Suprapubic skin (tissue), 4 donors: ENCODE measurements around the gene FBXL13. TPM values are rescaled to one million over a fixed set of nuclear protein-coding genes. Genes with fewer than 3 reads are reported as not detected.

Source experiments
- DNase-seq, 2 donors: peaks; one replicate each; pipeline ENCODE4 v3.0.0-alpha.2; 2019; ENCODE audit warnings: low spot score in 2 of 2
- H3K27ac ChIP-seq: fragments of 200-600 bp; sonication (generic); one replicate; pipeline ENCODE4 v1.5.1; 2019
- H3K27me3 ChIP-seq: fragments of 200-600 bp; sonication (generic); one replicate; pipeline ENCODE4 v1.5.1; 2019
- H3K36me3 ChIP-seq: fragments of 200-600 bp; sonication (generic); one replicate; pipeline ENCODE4 v1.5.1; 2019
- H3K4me1 ChIP-seq: fragments of 200-600 bp; sonication (generic); one replicate; pipeline ENCODE4 v1.5.1; 2019
- H3K4me3 ChIP-seq: fragments of 200-600 bp; sonication (generic); one replicate; pipeline ENCODE4 v1.5.1; 2019; ENCODE audit warnings: mild to moderate bottlenecking
- H3K9me3 ChIP-seq: fragments of 200-600 bp; sonication (generic); one replicate; pipeline ENCODE4 v1.5.1; 2019
- CTCF ChIP-seq, 2 donors: fragments of 200-600 bp in 1 of 2; fragments of 450-650 bp in 1 of 2; sonication (generic) in 1 of 2; IDR thresholded peaks; one replicate each; pipeline ENCODE4 v1.5.1; 2016 to 2019; ENCODE audit warnings: antibody characterized with exemption in 2 of 2, mild to moderate bottlenecking in 1 of 2, moderate library complexity in 1 of 2
- EP300 ChIP-seq: sonication (generic); formaldehyde crosslinking; IDR thresholded peaks from one replicate; pipeline ENCODE4 v1.6.1; 2017; ENCODE audit warnings: antibody characterized with exemption
- POLR2A ChIP-seq, 2 donors: fragments of 450-650 bp; IDR thresholded peaks; one replicate each; pipeline ENCODE4 v1.6.1; 2017; ENCODE audit warnings: antibody characterized with exemption in 2 of 2, mild to moderate bottlenecking in 2 of 2, moderate library complexity in 2 of 2
- POLR2AphosphoS5 ChIP-seq, 3 donors: sonication (generic); formaldehyde crosslinking; IDR thresholded peaks; one replicate each; pipeline ENCODE4 v1.6.1; 2017; ENCODE audit warnings: antibody characterized with exemption in 3 of 3
- WGBS: methylation state at CpG from one replicate; pipeline ENCODE4 v1.1.5; 2018; 5-methylcytosine and 5-hydroxymethylcytosine counted together
- total RNA-seq, 4 donors: library from RNA; depleted of rRNA; stranded (reverse); fragments of >200 nt; gene quantifications; one replicate each; pipeline ENCODE4 v1.1.0, GENCODE V29; 2016

Gene FBXL13
- total RNA-seq, 4 donors from 2014 or later = 0.30 to 1.4 (median 0.81) TPM

GRCh38 chr7:102888561-102889233 lies 185.9 kb downstream of the FBXL13 start:
- TF ChIP-seq CTCF (IDR thresholded peaks at IDR 0.05) = no peak
- no peak for TF ChIP-seq POLR2A (IDR thresholded peaks at IDR 0.05)
- WGBS = 96% methylated on average over 3 of the region's 3 CpGs
- no peak overlapping the region for H3K4me3 ChIP-seq
- peaks cover 24% of the 10 kb centered on the region for H3K4me1 ChIP-seq
- no peak overlapping the region for H3K27ac ChIP-seq
- no peaks in the 10 kb centered on the region for H3K9me3 ChIP-seq
- H3K27me3 ChIP-seq = no peaks in the 10 kb centered on the region
- no peaks in the 10 kb centered on the region for H3K36me3 ChIP-seq
- DNase-seq = no peak

DNA sequence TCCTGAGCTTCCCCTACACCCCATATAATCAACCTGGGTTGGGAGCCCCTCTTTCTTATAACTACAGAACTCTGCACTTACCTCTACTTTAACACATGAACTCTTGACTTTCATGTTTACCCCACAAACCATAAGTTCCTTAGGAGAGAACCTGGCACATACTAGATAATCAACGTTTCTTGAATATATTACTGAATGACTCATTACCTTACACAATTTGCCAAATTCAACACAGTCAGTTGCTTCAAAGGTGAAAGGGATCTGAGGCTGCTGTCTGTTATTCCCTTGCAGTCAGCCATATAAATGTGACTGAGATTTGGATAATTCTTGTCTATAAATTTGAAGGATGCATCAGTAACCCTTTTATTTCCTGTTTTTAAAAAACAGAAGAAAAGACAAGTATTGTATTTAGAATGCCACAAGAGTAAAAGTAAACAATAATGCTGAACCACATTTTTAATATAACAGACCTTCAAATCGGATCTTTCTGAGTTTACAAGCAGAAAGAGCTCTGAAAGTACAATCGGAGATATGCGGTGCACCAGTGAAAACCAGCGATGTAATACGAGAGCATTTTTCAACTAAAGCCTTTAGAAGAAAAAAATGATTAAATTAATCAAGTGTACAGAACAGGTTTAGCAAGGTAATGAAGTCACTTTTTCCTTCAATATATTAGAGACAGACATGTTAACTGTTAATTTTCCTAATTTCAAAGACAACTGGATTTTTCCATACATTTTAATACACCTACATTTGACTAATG lies 191.3 kb downstream of the FBXL13 start:
- 43% methylated on average over 6 of the region's 6 CpGs for WGBS

GRCh38 chr7:102875700-102876295 lies 198.8 kb downstream of the FBXL13 start:
- DNase-seq = no peak
- Histone ChIP-seq H3K4me3 (no peak overlapping the region), H3K27ac (no peak overlapping the region), H3K9me3 (no peaks in the 10 kb centered on the region), H3K36me3 (no peaks in the 10 kb centered on the region), H3K4me1 (no peaks in the 10 kb centered on the region), H3K27me3 (no peaks in the 10 kb centered on the region)
- 96% methylated on average over 3 of the region's 3 CpGs for WGBS
- TF ChIP-seq EP300 (no peak), POLR2A (IDR thresholded peaks at IDR 0.05) (no peak), CTCF (IDR thresholded peaks at IDR 0.05) (no peak), POLR2AphosphoS5 (IDR thresholded peaks at IDR 0.05) (no peak)

More for the DNA sequence above, 191.3 kb downstream of the FBXL13 start:
- Histone ChIP-seq H3K36me3 (no peaks in the 10 kb centered on the region), H3K4me1 (peaks cover 4% of the 10 kb centered on the region), H3K4me3 (no peak overlapping the region), H3K9me3 (no peaks in the 10 kb centered on the region), H3K27ac (no peak overlapping the region), H3K27me3 (no peaks in the 10 kb centered on the region)
- no peak for DNase-seq
- TF ChIP-seq POLR2A (IDR thresholded peaks at IDR 0.05) (no peak), POLR2AphosphoS5 (IDR thresholded peaks at IDR 0.05) (no peak), CTCF (IDR thresholded peaks at IDR 0.05) (no peak), EP300 (no peak)

- WGBS = 85% methylated on average over 1 of the region's 1 CpG
- Histone ChIP-seq H3K9me3 (no peaks in the 10 kb centered on the region), H3K4me3 (no peak overlapping the region), H3K36me3 (no peaks in the 10 kb centered on the region), H3K27me3 (no peaks in the 10 kb centered on the region), H3K4me1 (no peaks in the 10 kb centered on the region), H3K27ac (no peak overlapping the region)
- DNase-seq = no peak
- TF ChIP-seq POLR2A (IDR thresholded peaks at IDR 0.05) (no peak), POLR2AphosphoS5 (IDR thresholded peaks at IDR 0.05) (no peak), CTCF (IDR thresholded peaks at IDR 0.05) (no peak), EP300 (no peak)
These were observed 199.6 kb downstream of the FBXL13 start for GRCh38 chr7:102874966-102875365.

- Histone ChIP-seq H3K9me3 (no peaks in the 10 kb centered on the region), H3K36me3 (no peaks in the 10 kb centered on the region), H3K4me3 (no peak overlapping the region), H3K4me1 (no peaks in the 10 kb centered on the region), H3K27me3 (no peaks in the 10 kb centered on the region), H3K27ac (no peak overlapping the region)
- no peak for TF ChIP-seq POLR2A (IDR thresholded peaks at IDR 0.05)
- TF ChIP-seq EP300 = no peak
- TF ChIP-seq CTCF (IDR thresholded peaks at IDR 0.05) = no peak
- no peak for TF ChIP-seq POLR2AphosphoS5 (IDR thresholded peaks at IDR 0.05)
- DNase-seq = no peak
- 83% methylated on average over 5 of the region's 5 CpGs for WGBS
These were observed 200.3 kb downstream of the FBXL13 start for GRCh38 chr7:102874166-102874829.
